CD8-positive, alpha-beta memory T cell (primary cell): ENCODE measurements around the gene ZNF407. TPM values are rescaled to one million over a fixed set of nuclear protein-coding genes. Genes with fewer than 3 reads are reported as not detected.

ENCODE experiments used
- CTCF ChIA-PET: fragments of 350-600 bp; sonication (Branson Sonifier 250); formaldehyde crosslinking; loops from one replicate; lab custom pipeline; 2021; ENCODE audit warnings: antibody characterized with exemption; lab: Charles Lee
- POLR2A ChIA-PET: fragments of 350-600 bp; sonication (Branson Sonifier 250); formaldehyde crosslinking; loops from one replicate; lab custom pipeline; 2021; ENCODE audit warnings: antibody characterized with exemption; lab: Charles Lee
- DNase-seq, 5 donors: peaks; one replicate each; pipeline versions ENCODE4 v3.0.0 to v3.0.0-alpha.2; 2020 to 2022; ENCODE audit warnings: mixed read lengths in 1 of 5
- H3K27ac ChIP-seq: one replicate; pipeline ENCODE4 v1.7.0; 2013; ENCODE audit warnings: low read depth, mild to moderate bottlenecking, low read length, moderate library complexity
- H3K27me3 ChIP-seq: 2 replicates; pipeline ENCODE4 v1.7.0; 2013; ENCODE audit warnings: low read length, mild to moderate bottlenecking; ENCODE audit not compliant: insufficient read depth, poor library complexity, severe bottlenecking
- H3K36me3 ChIP-seq: 2 replicates; pipeline ENCODE4 v1.7.0; 2013; ENCODE audit warnings: mild to moderate bottlenecking, low read length, moderate library complexity; ENCODE audit not compliant: insufficient read depth
- H3K4me1 ChIP-seq: 2 replicates; pipeline ENCODE4 v1.7.0; 2013; ENCODE audit warnings: mild to moderate bottlenecking, low read length, moderate library complexity; ENCODE audit not compliant: insufficient read depth
- H3K4me3 ChIP-seq: 2 replicates; pipeline ENCODE4 v1.7.0; 2013; ENCODE audit warnings: mild to moderate bottlenecking, low read length
- H3K9me3 ChIP-seq: 2 replicates; pipeline ENCODE4 v1.7.0; 2013; ENCODE audit warnings: mild to moderate bottlenecking, low read length
- H3K27ac Mint-ChIP-seq, 8 donors: one replicate each; pipeline ENCODE4 v1.8.0; 2020 to 2021; ENCODE audit warnings: mixed read lengths in 8 of 8, mild to moderate bottlenecking in 6 of 8, inconsistent platforms in 3 of 8, moderate library complexity in 3 of 8
- H3K27me3 Mint-ChIP-seq, 2 donors: one replicate each; pipeline ENCODE4 v1.8.0; 2020 to 2021; ENCODE audit warnings: mixed read lengths in 2 of 2, mild to moderate bottlenecking in 1 of 2, moderate library complexity in 1 of 2
- H3K36me3 Mint-ChIP-seq, 3 donors: one replicate each; pipeline ENCODE4 v1.8.0; 2020 to 2021; ENCODE audit warnings: mixed read lengths in 3 of 3, inconsistent platforms in 1 of 3, mild to moderate bottlenecking in 1 of 3
- H3K4me1 Mint-ChIP-seq, 3 donors: one replicate each; pipeline ENCODE4 v1.8.0; 2020 to 2021; ENCODE audit warnings: mixed read lengths in 3 of 3, inconsistent platforms in 1 of 3, mild to moderate bottlenecking in 1 of 3
- H3K4me3 Mint-ChIP-seq, 7 donors: one replicate each; pipeline ENCODE4 v1.8.0; 2020 to 2021; ENCODE audit warnings: mixed read lengths in 7 of 7, mild to moderate bottlenecking in 6 of 7, moderate library complexity in 4 of 7, inconsistent platforms in 2 of 7
- H3K9me3 Mint-ChIP-seq, 5 donors: one replicate each; pipeline ENCODE4 v1.8.0; 2020 to 2022; ENCODE audit warnings: mixed read lengths in 5 of 5, mild to moderate bottlenecking in 3 of 5, moderate library complexity in 2 of 5, inconsistent platforms in 1 of 5
- polyA plus RNA-seq: library from polyadenylated mRNA; unstranded; fragments of 300-500 nt; fragmentation: Illumina TruSeq; gene quantifications from one replicate; pipeline ENCODE4 v1.2.3, GENCODE V29; 2021
- total RNA-seq, 2 experiments: library from RNA; stranded (reverse); gene quantifications; one replicate each; pipeline ENCODE4 v1.2.3, GENCODE V29; 2021

Gene ZNF407
- total and polyA plus RNA-seq, 3 experiments from 2014 or later: 4.1 to 15.5 (median 14.9) TPM

DNA sequence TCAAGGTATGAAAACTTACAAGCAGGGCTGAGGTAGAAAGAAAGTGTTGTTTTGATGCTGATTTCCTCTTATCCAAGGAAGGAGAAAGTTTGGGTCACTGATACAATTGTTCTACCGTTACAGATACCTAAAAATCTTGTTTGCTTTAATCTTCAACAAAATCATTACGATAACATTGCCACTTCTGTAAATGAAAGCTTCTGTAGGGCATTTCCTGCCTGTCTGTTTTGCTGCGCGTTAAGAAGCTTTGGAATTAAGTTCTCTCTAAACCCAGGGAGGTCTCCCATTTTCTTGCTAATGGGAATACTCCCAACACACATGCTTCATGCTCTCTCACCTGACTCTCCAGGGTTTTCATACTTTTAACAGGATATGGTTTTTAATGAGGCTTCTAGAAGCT lies 352.8 kb downstream of the ZNF407 start:
- Histone ChIP-seq H3K27ac (no peak overlapping the region), H3K27me3 (no peaks in the 10 kb centered on the region), H3K36me3 (no peaks in the 10 kb centered on the region), H3K4me1 (peaks cover 16% of the 10 kb centered on the region), H3K9me3 (no peaks in the 10 kb centered on the region), H3K4me3 (no peak overlapping the region)
- Mint-ChIP-seq H3K9me3 (no peaks in the 10 kb centered on the region), H3K27me3 (peaks cover 0 to 1% of the 10 kb centered on the region in 2 donors), H3K36me3 (peaks cover 0 to 5% (median 3%) of the 10 kb centered on the region in 3 donors), H3K27ac (peak overlapping the region in 7 of 8 donors; percentile 15 to 86 (median 64)), H3K4me1 (peaks cover 19 to 26% (median 25%) of the 10 kb centered on the region in 3 donors), H3K4me3 (peak overlapping the region in 6 of 7 donors; percentile 4 to 76 (median 64))
- no peak for DNase-seq
- ChIA-PET POLR2A (no interaction called here), CTCF (no interaction called here)

DNA sequence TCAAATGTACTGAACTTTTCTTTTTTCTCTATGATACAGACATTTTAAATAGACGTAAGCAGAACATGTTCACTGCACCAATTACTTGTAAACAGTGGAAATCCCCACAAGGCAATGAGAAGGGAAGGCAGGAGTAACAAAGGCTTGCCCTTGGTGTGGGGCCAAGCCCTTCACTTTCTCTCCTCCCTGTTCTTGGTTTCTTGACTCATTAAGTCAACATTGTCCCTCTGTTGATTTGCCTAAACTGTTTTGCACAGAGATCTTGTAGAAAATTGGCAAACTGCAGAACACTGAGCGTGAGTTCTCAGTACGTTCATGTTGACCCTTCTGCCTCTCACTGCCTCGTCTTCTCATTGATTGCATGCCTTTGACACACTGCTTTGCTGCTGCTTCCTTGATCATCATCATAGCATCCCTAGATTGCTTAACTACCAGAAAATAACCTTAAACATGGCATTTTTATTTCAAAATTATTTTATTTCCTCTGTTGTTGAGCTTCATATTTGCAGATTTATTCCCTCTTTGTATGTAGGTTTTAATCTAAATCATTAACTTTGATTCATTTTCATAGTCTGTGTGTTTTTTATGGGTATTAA lies 353.6 kb downstream of the ZNF407 start:
- H3K9me3 Mint-ChIP-seq: no peaks in the 10 kb centered on the region
- peaks cover 0 to 1% of the 10 kb centered on the region in 2 donors for H3K27me3 Mint-ChIP-seq
- no peaks in the 10 kb centered on the region for H3K36me3 ChIP-seq
- peaks cover 19 to 22% (median 22%) of the 10 kb centered on the region in 3 donors for H3K4me1 Mint-ChIP-seq
- peak overlapping the region in 7 of 8 donors; percentile 21 to 86 (median 59) for H3K27ac Mint-ChIP-seq
- ChIA-PET POLR2A (no interaction called here), CTCF (no interaction called here)
- no peak for DNase-seq
- no peaks in the 10 kb centered on the region for H3K27me3 ChIP-seq
- H3K36me3 Mint-ChIP-seq: peaks cover 0 to 5% (median 3%) of the 10 kb centered on the region in 3 donors
- H3K27ac ChIP-seq: no peak overlapping the region
- no peak overlapping the region for H3K4me3 ChIP-seq
- peaks cover 16% of the 10 kb centered on the region for H3K4me1 ChIP-seq
- H3K4me3 Mint-ChIP-seq: peak overlapping the region in 5 of 7 donors; percentile 13 to 76 (median 61)
- H3K9me3 ChIP-seq: no peaks in the 10 kb centered on the region

DNA sequence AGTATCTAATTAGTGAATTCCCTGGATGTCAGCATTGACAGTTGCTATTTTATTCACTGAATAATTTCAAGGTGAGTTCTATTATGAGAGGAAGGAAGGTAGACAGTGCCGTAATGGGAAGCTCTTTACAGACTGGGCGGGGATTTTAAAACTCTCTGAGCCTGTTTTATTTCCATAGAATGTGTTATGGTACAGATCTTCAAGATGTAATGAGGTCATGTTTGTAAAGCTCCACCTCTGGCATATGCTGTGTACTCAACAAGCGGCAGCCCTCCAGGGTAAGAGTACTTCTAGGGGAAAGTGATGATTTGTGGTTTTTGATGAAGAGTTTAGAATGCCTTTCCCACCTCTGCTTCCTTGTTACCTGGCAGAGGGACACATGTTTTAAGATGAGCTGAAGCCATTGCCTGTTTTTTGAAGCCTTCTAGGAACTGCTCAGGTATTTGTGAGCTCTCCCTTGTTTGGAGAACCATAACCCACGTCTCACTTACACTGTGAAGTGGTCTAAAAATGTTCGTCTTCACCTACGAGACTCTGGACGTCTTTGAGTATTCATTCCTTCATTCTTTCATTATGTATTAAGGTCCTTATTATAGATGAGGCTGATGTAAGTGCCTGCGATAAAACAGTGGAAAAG lies 360.0 kb downstream of the ZNF407 start:
- DNase-seq: no peak
- Histone ChIP-seq H3K4me1 (no peaks in the 10 kb centered on the region), H3K27me3 (no peaks in the 10 kb centered on the region), H3K4me3 (no peak overlapping the region), H3K27ac (no peak overlapping the region), H3K9me3 (no peaks in the 10 kb centered on the region), H3K36me3 (no peaks in the 10 kb centered on the region)
- H3K9me3 Mint-ChIP-seq: no peaks in the 10 kb centered on the region
- peaks cover 0 to 1% of the 10 kb centered on the region in 2 donors for H3K27me3 Mint-ChIP-seq
- no peak overlapping the region for H3K4me3 Mint-ChIP-seq
- ChIA-PET POLR2A (no interaction called here), CTCF (no interaction called here)
- H3K27ac Mint-ChIP-seq: no peak overlapping the region
- H3K36me3 Mint-ChIP-seq: peaks cover 0 to 12% (median 11%) of the 10 kb centered on the region in 3 donors
- peaks cover 5 to 12% (median 10%) of the 10 kb centered on the region in 3 donors for H3K4me1 Mint-ChIP-seq

DNA sequence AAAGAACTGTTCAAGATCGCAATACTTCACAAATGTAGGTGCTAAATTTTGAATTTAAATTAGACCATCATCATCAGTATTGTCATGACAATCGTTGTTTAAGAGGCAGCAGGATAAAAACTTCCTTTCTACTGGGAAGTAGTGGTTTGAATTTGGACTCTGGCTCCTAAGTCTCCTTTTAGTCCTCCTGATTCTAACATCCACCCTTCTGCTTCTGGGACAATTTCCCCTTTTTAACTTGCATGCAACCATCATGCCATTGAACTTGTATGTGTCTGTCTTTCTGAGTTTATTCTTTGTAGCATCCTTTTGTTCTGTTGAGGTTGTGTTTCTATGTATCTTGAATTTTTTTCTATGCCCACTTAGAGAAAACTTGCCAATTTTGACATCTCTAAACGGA lies 361.5 kb downstream of the ZNF407 start:
- H3K27ac ChIP-seq: no peak overlapping the region
- no peaks in the 10 kb centered on the region for H3K36me3 ChIP-seq
- CTCF ChIA-PET: no interaction called here
- no peaks in the 10 kb centered on the region for H3K9me3 ChIP-seq
- POLR2A ChIA-PET: no interaction called here
- H3K27me3 ChIP-seq: no peaks in the 10 kb centered on the region
- Mint-ChIP-seq H3K4me3 (no peak overlapping the region), H3K27me3 (no peaks in the 10 kb centered on the region), H3K4me1 (peaks cover 5 to 12% (median 10%) of the 10 kb centered on the region in 3 donors), H3K27ac (peak overlapping the region in 1 of 8 donors; percentile 2), H3K9me3 (no peaks in the 10 kb centered on the region), H3K36me3 (peaks cover 0 to 9% (median 7%) of the 10 kb centered on the region in 3 donors)
- H3K4me3 ChIP-seq: no peak overlapping the region
- no peak for DNase-seq
- no peaks in the 10 kb centered on the region for H3K4me1 ChIP-seq

DNA sequence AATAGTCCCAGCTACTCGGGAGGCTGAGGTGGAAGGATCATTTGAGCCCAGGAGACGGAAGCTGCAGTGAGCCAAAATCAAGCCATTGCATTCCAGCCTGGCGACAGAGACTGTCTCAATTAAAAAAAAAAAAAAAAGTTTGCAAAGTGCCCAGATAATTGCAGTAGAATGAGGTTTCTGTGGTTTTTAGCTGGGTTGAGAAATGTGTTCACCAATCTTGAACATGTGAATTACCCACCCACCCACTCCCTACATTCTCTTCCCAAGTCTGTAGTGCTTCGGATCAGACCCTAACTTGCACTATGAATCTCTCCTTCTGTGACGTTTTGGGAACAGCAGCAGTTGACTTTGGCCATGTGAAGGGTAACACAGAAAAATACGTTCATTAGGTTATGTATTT lies 363.9 kb downstream of the ZNF407 start:
- Mint-ChIP-seq H3K27ac (peak overlapping the region in 2 of 8 donors; percentile 9 to 72), H3K9me3 (peaks cover 0 to 4% (median 0%) of the 10 kb centered on the region in 5 donors), H3K4me1 (peaks cover 5 to 12% (median 10%) of the 10 kb centered on the region in 3 donors), H3K36me3 (peaks cover 7 to 14% (median 9%) of the 10 kb centered on the region in 3 donors), H3K4me3 (no peak overlapping the region), H3K27me3 (no peaks in the 10 kb centered on the region)
- H3K9me3 ChIP-seq: no peaks in the 10 kb centered on the region
- CTCF ChIA-PET: no interaction called here
- H3K27me3 ChIP-seq: no peaks in the 10 kb centered on the region
- POLR2A ChIA-PET: no interaction called here
- H3K36me3 ChIP-seq: no peaks in the 10 kb centered on the region
- H3K4me1 ChIP-seq: no peaks in the 10 kb centered on the region
- DNase-seq: no peak
- H3K27ac ChIP-seq: no peak overlapping the region
- no peak overlapping the region for H3K4me3 ChIP-seq

DNA sequence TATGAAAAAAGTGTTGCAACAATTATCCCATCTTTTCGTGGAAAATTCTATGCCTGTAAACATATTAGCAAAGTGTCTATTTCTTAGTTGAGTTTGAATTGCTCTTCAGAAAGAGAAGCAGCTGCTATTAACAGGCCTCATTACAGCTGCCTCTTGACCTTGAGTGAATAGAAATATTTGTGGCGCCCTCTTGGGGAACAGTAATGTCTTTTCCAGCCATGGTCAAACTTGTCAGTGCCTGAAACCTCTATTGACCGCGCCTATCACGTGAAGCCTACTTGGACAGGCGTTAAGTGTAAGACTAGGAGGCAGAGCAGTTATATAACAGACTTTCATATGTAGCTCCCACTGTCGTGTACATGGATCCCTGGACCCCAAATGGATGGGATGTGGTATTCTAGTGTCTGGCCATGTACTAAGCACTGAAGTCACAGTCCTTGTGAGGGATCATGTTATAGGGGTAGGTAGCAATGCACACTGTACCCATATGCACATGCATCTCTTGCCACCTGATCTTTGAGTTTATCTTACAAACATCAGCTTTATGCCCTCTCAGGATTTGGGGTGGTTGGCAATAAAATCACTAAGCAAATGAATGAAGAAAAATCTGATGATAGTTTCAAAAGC lies 366.3 kb downstream of the ZNF407 start:
- H3K4me3 Mint-ChIP-seq: no peak overlapping the region
- Histone ChIP-seq H3K27me3 (no peaks in the 10 kb centered on the region), H3K27ac (no peak overlapping the region), H3K9me3 (no peaks in the 10 kb centered on the region), H3K4me3 (no peak overlapping the region), H3K36me3 (no peaks in the 10 kb centered on the region), H3K4me1 (no peaks in the 10 kb centered on the region)
- H3K36me3 Mint-ChIP-seq: peaks cover 3 to 20% (median 9%) of the 10 kb centered on the region in 3 donors
- DNase-seq: no peak
- ChIA-PET POLR2A (no interaction called here), CTCF (interaction anchor here (1.0 to 1.3 kb wide), 2 partner anchors 28 to 31 kb away, joined by 3 to 4 read pairs; no protein-coding TSS in a partner anchor)
- H3K27ac Mint-ChIP-seq: peak overlapping the region in 1 of 8 donors; percentile 18
- no peaks in the 10 kb centered on the region for H3K27me3 Mint-ChIP-seq
- peaks cover 0 to 4% (median 0%) of the 10 kb centered on the region in 5 donors for H3K9me3 Mint-ChIP-seq
- peaks cover 5 to 16% (median 10%) of the 10 kb centered on the region in 3 donors for H3K4me1 Mint-ChIP-seq

DNA sequence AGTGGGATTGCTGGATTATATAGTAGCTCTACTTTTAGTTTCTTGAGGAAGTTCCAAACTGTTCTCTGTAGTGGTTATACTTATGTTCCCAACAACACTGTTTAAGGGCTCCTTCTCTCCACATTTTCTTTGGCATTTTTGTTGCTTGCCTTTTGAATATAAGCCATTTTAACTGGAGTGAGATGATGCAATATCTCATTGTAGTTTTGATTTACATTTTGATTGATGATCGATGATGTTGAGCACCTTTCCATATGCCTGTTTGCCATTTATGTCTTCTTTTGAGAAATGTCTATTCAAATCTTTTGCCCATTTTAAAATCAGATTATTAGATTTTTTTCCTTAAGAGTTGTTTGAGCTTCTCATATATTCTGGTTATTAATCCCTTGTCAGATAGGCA lies 368.0 kb downstream of the ZNF407 start:
- Histone ChIP-seq H3K9me3 (no peaks in the 10 kb centered on the region), H3K27me3 (no peaks in the 10 kb centered on the region), H3K4me1 (no peaks in the 10 kb centered on the region), H3K27ac (no peak overlapping the region), H3K4me3 (no peak overlapping the region), H3K36me3 (no peaks in the 10 kb centered on the region)
- ChIA-PET CTCF (no interaction called here), POLR2A (interaction anchor here (0.7 kb wide), 1 partner anchor 210 kb away, joined by 3 read pairs; no protein-coding TSS in a partner anchor)
- no peak for DNase-seq
- Mint-ChIP-seq H3K4me1 (peaks cover 4 to 12% (median 10%) of the 10 kb centered on the region in 3 donors), H3K9me3 (peaks cover 0 to 4% (median 0%) of the 10 kb centered on the region in 5 donors), H3K36me3 (peaks cover 1 to 21% (median 7%) of the 10 kb centered on the region in 3 donors), H3K27ac (no peak overlapping the region), H3K4me3 (no peak overlapping the region), H3K27me3 (no peaks in the 10 kb centered on the region)

DNA sequence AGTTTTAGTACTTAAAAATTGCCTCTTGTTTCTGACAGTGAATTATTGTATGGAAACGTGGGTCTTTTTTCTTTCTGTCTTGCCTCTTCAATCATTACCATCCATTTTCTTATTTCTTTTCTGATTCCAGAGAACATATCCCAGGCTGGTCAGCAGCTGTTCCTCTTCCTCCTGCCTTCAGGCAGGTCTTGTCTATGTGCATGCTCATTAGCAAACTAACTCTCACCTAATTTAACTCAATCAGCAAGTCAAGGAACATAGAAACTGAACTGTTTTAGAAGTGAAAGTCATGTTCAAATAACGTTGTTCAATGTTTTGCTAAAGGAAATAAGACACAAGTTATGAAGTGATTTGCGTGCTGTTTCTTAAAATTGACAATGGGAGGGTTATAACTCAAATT lies 369.8 kb downstream of the ZNF407 start:
- Mint-ChIP-seq H3K4me3 (no peak overlapping the region), H3K9me3 (peaks cover 0 to 4% (median 0%) of the 10 kb centered on the region in 5 donors), H3K27me3 (no peaks in the 10 kb centered on the region), H3K36me3 (peaks cover 0 to 21% (median 10%) of the 10 kb centered on the region in 3 donors), H3K4me1 (peaks cover 9 to 13% (median 9%) of the 10 kb centered on the region in 3 donors), H3K27ac (peak overlapping the region in 2 of 8 donors; percentile 22 to 61)
- Histone ChIP-seq H3K4me3 (no peak overlapping the region), H3K36me3 (no peaks in the 10 kb centered on the region), H3K27ac (no peak overlapping the region), H3K4me1 (no peaks in the 10 kb centered on the region), H3K9me3 (no peaks in the 10 kb centered on the region), H3K27me3 (no peaks in the 10 kb centered on the region)
- ChIA-PET CTCF (no interaction called here), POLR2A (no interaction called here)
- no peak for DNase-seq
